22Rv1 (cell line): ENCODE results near the gene DDX19B.
A peak's percentile ranks its signal among the peaks of the same experiment; 100 is the strongest.

ENCODE experiments used
- H3K27ac ChIP-seq: fragments of 450-650 bp; 2 replicates; pipeline ENCODE4 v1.5.1; 2017
- ZFX ChIP-seq: fragments of 450-650 bp; IDR thresholded peaks from 2 replicates; pipeline ENCODE4 v1.6.1; 2017; ENCODE audit warnings: antibody characterized with exemption, borderline replicate concordance
- TF ChIP-seq, protein P1 (sequence below): fragments of 450-650 bp; IDR thresholded peaks from 2 replicates; pipeline ENCODE4 v1.5.1; 2017; ENCODE audit warnings: mild to moderate bottlenecking

DDX19B gene

GRCh38 chr16:70381604-70382342 lies 82.8 kb downstream of the DDX19B start:
- H3K27ac ChIP-seq, result peak overlapping the region; percentile 90
- no peak for TF ChIP-seq ZFX
- TF ChIP-seq, protein P1, sequence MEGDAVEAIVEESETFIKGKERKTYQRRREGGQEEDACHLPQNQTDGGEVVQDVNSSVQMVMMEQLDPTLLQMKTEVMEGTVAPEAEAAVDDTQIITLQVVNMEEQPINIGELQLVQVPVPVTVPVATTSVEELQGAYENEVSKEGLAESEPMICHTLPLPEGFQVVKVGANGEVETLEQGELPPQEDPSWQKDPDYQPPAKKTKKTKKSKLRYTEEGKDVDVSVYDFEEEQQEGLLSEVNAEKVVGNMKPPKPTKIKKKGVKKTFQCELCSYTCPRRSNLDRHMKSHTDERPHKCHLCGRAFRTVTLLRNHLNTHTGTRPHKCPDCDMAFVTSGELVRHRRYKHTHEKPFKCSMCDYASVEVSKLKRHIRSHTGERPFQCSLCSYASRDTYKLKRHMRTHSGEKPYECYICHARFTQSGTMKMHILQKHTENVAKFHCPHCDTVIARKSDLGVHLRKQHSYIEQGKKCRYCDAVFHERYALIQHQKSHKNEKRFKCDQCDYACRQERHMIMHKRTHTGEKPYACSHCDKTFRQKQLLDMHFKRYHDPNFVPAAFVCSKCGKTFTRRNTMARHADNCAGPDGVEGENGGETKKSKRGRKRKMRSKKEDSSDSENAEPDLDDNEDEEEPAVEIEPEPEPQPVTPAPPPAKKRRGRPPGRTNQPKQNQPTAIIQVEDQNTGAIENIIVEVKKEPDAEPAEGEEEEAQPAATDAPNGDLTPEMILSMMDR, result no peak

DNA sequence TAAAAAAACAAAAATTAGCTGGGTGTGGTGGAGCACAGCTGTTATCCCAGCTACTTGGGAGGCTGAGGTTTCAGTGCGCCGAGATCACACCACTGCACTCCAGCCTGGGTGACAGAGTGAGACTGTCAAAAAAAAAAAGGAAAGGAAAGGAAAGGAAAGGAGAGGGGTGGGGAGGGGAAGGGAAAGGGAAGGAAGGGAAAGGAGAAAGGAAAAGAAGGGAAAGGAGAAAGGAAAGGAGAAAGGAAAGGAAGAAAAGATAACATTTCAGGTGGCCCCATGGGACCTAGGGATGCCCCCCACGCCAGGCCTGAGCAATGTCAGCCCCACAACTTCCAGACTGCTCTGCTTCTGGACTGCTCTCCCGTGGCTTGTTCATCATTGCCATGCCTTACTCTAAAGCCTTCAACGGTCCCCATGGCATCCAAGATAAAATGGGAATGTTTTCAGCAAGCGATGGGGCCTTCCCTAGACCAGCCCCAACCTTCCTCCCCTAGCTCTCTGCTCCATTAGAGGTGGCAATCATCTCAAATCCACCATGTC lies 84.5 kb downstream of the DDX19B start:
- H3K27ac ChIP-seq, result no peak overlapping the region
- no peak for TF ChIP-seq ZFX
- TF ChIP-seq, protein P1, result no peak
